ENCODE data around the gene RBP3.
A peak's percentile ranks its signal among the peaks of the same experiment; 100 is the strongest.

Gene RBP3

GRCh38 chr10:47303866-47304265 lies 44.3 kb upstream of the RBP3 start:
- ChIA-PET POLR2A (no interaction called here), CTCF (interaction anchor here (1.3 to 2.4 kb wide), 4 partner anchors 9 to 279 kb away, joined by 3 to 16 read pairs (median 6); no protein-coding TSS in a partner anchor)
- TF ChIP-seq, protein P1, sequence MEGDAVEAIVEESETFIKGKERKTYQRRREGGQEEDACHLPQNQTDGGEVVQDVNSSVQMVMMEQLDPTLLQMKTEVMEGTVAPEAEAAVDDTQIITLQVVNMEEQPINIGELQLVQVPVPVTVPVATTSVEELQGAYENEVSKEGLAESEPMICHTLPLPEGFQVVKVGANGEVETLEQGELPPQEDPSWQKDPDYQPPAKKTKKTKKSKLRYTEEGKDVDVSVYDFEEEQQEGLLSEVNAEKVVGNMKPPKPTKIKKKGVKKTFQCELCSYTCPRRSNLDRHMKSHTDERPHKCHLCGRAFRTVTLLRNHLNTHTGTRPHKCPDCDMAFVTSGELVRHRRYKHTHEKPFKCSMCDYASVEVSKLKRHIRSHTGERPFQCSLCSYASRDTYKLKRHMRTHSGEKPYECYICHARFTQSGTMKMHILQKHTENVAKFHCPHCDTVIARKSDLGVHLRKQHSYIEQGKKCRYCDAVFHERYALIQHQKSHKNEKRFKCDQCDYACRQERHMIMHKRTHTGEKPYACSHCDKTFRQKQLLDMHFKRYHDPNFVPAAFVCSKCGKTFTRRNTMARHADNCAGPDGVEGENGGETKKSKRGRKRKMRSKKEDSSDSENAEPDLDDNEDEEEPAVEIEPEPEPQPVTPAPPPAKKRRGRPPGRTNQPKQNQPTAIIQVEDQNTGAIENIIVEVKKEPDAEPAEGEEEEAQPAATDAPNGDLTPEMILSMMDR (IDR thresholded peaks at IDR 0.05; ENCODE audit: control extremely low read depth, extremely low read depth, low read depth, missing control alignments), result no peak
- no peak for DNase-seq (ENCODE audit: extremely low spot score)

- DNase-seq (ENCODE audit: extremely low spot score), result no peak
- TF ChIP-seq, protein P1 (IDR thresholded peaks at IDR 0.05; ENCODE audit: control extremely low read depth, extremely low read depth, low read depth, missing control alignments), result no peak
- ChIA-PET POLR2A (no interaction called here), CTCF (interaction anchor here (1.3 to 1.7 kb wide), 2 partner anchors 10 to 258 kb away, joined by 5 to 10 read pairs; no protein-coding TSS in a partner anchor)
Measured at GRCh38 chr10:47305566-47305965, 42.6 kb upstream of the RBP3 start.

DNA sequence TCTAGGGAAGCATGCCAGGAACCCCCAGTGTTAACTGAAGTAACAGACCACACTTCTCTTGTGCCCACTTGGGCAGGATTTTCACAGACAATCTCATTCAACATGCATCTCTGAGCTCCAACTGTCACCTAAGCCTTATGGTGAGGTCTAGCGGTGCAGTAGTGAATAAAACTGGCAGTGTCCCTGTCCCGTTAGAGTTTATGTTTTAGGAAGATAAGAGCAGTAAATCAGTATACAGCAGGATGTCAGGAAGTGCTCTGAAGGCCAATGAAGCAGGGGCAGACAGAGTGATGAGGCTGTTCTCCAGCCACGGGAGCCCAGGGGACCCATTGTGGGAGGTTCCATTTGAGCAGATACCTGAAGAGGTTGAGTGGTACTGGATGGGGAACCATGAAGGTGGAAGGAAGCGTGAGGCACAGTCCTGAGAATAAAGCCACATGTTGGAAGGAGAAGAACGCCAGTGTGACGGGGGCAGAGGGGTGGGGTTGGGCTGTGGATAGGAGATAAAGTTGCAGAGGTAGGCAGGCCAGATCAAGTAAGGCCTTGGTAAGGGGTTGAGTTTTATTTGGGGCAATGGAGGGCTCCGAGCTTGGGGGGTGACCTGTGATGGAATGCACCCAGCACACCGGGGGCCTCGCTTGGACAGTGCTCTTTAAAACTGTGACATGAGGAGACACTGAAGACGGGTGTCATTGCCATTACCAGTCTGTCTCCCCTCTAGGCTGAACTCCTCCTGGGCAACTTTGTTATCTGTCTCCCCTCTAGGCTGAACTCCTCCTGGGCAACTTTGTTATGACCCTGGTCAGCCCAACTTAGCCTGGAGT lies 41.6 kb upstream of the RBP3 start:
- ChIA-PET CTCF (interaction anchor here (1.3 to 2.1 kb wide), 4 partner anchors 9 to 282 kb away, joined by 5 to 10 read pairs (median 7); no protein-coding TSS in a partner anchor), POLR2A (no interaction called here)
- DNase-seq (ENCODE audit: extremely low spot score), result no peak
- TF ChIP-seq, protein P1 (IDR thresholded peaks at IDR 0.05; ENCODE audit: control extremely low read depth, extremely low read depth, low read depth, missing control alignments), result no peak

- DNase-seq (ENCODE audit: extremely low spot score), result no peak
- ChIA-PET CTCF (interaction anchor here (1.5 to 2.1 kb wide), 2 partner anchors 260 to 283 kb away, joined by 6 to 8 read pairs; no protein-coding TSS in a partner anchor), POLR2A (no interaction called here)
- TF ChIP-seq, protein P1 (IDR thresholded peaks at IDR 0.05; ENCODE audit: control extremely low read depth, extremely low read depth, low read depth, missing control alignments), result no peak
Measured at GRCh38 chr10:47307381-47307780, 40.8 kb upstream of the RBP3 start.

DNA sequence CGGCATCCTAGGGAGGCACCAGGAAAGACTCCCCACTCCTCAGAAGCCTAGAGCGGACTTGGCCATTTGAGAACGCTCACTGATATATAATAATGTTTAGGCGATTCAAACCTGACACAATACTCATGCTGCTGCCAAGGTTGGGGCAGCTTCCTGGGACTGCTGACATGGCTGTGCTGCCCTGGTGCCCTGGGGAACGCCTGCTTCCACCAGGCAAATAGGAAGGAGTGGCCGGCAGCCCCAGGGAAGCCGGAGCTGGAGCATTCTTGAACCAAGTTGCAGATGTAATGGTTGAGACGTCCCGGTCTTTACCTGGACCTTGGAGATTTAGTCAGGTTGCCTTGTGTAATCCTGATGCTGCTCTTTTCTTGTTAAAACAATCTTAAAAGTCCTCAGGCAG lies 39.4 kb upstream of the RBP3 start:
- TF ChIP-seq, protein P1 (IDR thresholded peaks at IDR 0.05; ENCODE audit: control extremely low read depth, extremely low read depth, low read depth, missing control alignments), result no peak
- no peak for DNase-seq (ENCODE audit: extremely low spot score)
- CTCF ChIA-PET, result interaction anchor here (1.0 to 2.1 kb wide), 2 partner anchors 11 to 261 kb away, joined by 4 to 8 read pairs; no protein-coding TSS in a partner anchor
- POLR2A ChIA-PET, result no interaction called here

DNA sequence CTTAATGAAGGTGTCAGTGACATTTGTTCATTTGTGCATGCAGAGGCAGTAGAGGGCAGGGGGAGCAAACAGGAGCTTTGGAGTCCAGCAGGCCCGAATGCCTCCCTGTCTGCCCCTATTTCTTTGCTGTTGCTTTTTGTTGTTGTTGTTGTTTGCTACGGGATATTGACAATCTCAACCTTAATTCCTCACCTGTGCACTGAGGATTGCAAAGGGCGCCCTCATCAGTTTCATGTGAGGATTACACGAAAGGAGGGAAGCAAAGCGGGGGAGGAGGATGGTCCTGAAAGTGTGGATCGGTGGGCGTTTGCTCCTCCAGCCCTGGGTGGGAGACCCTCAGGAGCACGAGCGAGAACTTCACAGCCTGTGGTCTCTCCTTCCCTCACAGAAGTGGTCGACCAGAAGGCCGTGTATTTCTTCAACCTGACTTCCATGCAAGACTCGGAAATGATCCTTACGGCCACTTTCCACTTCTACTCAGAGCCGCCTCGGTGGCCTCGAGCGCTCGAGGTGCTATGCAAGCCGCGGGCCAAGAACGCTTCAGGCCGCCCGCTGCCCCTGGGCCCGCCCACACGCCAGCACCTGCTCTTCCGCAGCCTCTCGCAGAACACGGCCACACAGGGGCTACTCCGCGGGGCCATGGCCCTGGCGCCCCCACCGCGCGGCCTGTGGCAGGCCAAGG lies 38.6 kb upstream of the RBP3 start:
- DNase-seq (ENCODE audit: extremely low spot score), result no peak
- TF ChIP-seq, protein P1 (IDR thresholded peaks at IDR 0.05; ENCODE audit: control extremely low read depth, extremely low read depth, low read depth, missing control alignments), result peak; percentile 10
- POLR2A ChIA-PET, result no interaction called here
- CTCF ChIA-PET, result interaction anchor here (1.0 to 7.0 kb wide), 3 partner anchors 12 to 284 kb away, joined by 4 to 125 read pairs (median 68); no protein-coding TSS in a partner anchor
